Neural cell (in vitro differentiated cells): ENCODE measurements around the gene ITGA5. TPM values are rescaled to one million over a fixed set of nuclear protein-coding genes. Genes with fewer than 3 reads are reported as not detected.
A peak's percentile ranks its signal among the peaks of the same experiment; 100 is the strongest.

Experiments
- H2AFZ ChIP-seq: fragments of 200-600, 300-800 bp; sonication (generic), shearing (Covaris generic); 2 replicates; pipeline ENCODE4 v1.6.0; 2014; ENCODE audit warnings: low read depth, mild to moderate bottlenecking, antibody characterized with exemption, low read length, moderate library complexity
- H3F3A ChIP-seq: fragments of 200-600 bp; shearing (Covaris generic); 2 replicates; pipeline ENCODE4 v1.6.1; 2016; ENCODE audit warnings: mild to moderate bottlenecking, moderate library complexity, mixed read lengths, antibody characterized with exemption, low read length; ENCODE audit not compliant: insufficient read depth, poor library complexity, severe bottlenecking
- H3K27ac ChIP-seq: fragments of 200-600, 300-800 bp; sonication (generic), shearing (Covaris generic); 2 replicates; pipeline ENCODE4 v1.5.1; 2014; ENCODE audit warnings: mild to moderate bottlenecking, low read length, moderate library complexity
- H3K27me3 ChIP-seq: fragments of 300-800, 200-600 bp; sonication (generic), shearing (Covaris generic); 2 replicates; pipeline ENCODE4 v1.6.0; 2014; ENCODE audit warnings: mild to moderate bottlenecking, low read depth, low read length, moderate library complexity; ENCODE audit not compliant: insufficient read depth
- H3K36me3 ChIP-seq: fragments of 300-800, 200-600 bp; sonication (generic), shearing (Covaris generic); 2 replicates; pipeline ENCODE4 v1.5.1; 2014; ENCODE audit warnings: mild to moderate bottlenecking, antibody characterized with exemption, low read length, moderate library complexity; ENCODE audit not compliant: insufficient read depth
- H3K4me2 ChIP-seq: fragments of 300-800, 200-600 bp; sonication (generic), shearing (Covaris generic); 2 replicates; pipeline ENCODE4 v1.6.0; 2014; ENCODE audit warnings: mild to moderate bottlenecking, low read length
- H3K4me3 ChIP-seq: fragments of 300-800, 200-600 bp; sonication (generic), shearing (Covaris generic); 2 replicates; pipeline ENCODE4 v1.5.1; 2014; ENCODE audit warnings: mild to moderate bottlenecking, low read length, moderate library complexity
- H3K79me2 ChIP-seq: fragments of 200-600 bp; shearing (Covaris generic); replicated peaks from 2 replicates; pipeline ENCODE4 v1.6.0; 2014; ENCODE audit warnings: mild to moderate bottlenecking, low read length, moderate library complexity; ENCODE audit not compliant: insufficient read depth
- H3K9ac ChIP-seq: fragments of 300-800, 200-600 bp; sonication (generic), shearing (Covaris generic); 2 replicates; pipeline ENCODE4 v1.6.1; 2016; ENCODE audit warnings: mild to moderate bottlenecking, low read length, mixed read lengths
- H3K9me2 ChIP-seq: fragments of 200-600 bp; shearing (Covaris generic); 2 replicates; pipeline ENCODE4 v1.6.1; 2016; ENCODE audit warnings: mild to moderate bottlenecking, low read length, mixed read lengths; ENCODE audit not compliant: insufficient read depth
- H3K9me3 ChIP-seq: fragments of 200-600, 300-800 bp; sonication (generic), shearing (Covaris generic); 2 replicates; pipeline ENCODE4 v1.6.1; 2016; ENCODE audit warnings: mild to moderate bottlenecking, mixed run types, low read length, moderate library complexity, mixed read lengths
- H4K20me1 ChIP-seq: fragments of 200-600 bp; shearing (Covaris generic); 2 replicates; pipeline ENCODE4 v1.6.1; 2016; ENCODE audit warnings: mild to moderate bottlenecking, mixed run types; ENCODE audit not compliant: insufficient read depth
- EP300 ChIP-seq: fragments of 450-650 bp; conservative IDR thresholded peaks from 2 replicates; pipeline ENCODE4 v1.6.1; 2014; ENCODE audit warnings: antibody characterized with exemption, mild to moderate bottlenecking, moderate library complexity; ENCODE audit not compliant: poor library complexity, severe bottlenecking
- EZH2 ChIP-seq: fragments of 200-600, 300-800 bp; shearing (Covaris generic), sonication (generic); IDR thresholded peaks from 2 replicates; pipeline ENCODE4 v1.6.1; 2014; ENCODE audit warnings: antibody characterized with exemption, low read length, borderline replicate concordance, mild to moderate bottlenecking; ENCODE audit not compliant: insufficient read depth, poor library complexity, severe bottlenecking
- MXI1 ChIP-seq: fragments of 450-650 bp; conservative IDR thresholded peaks from 2 replicates; pipeline ENCODE4 v1.6.1; 2014; ENCODE audit warnings: antibody characterized with exemption, mild to moderate bottlenecking; ENCODE audit not compliant: poor library complexity, severe bottlenecking
- POLR2AphosphoS5 ChIP-seq: IDR thresholded peaks from 2 replicates; pipeline ENCODE4 v1.6.1; 2012
- RAD21 ChIP-seq: fragments of 450-650 bp; conservative IDR thresholded peaks from 2 replicates; pipeline ENCODE4 v1.6.1; 2014; ENCODE audit warnings: antibody characterized with exemption, mild to moderate bottlenecking, moderate library complexity
- SMC3 ChIP-seq: fragments of 450-650 bp; conservative IDR thresholded peaks from 2 replicates; pipeline ENCODE4 v1.6.1; 2014; ENCODE audit warnings: antibody characterized with exemption, mild to moderate bottlenecking, moderate library complexity; ENCODE audit not compliant: poor library complexity
- TAF1 ChIP-seq: IDR thresholded peaks from 2 replicates; pipeline ENCODE4 v1.6.1; 2012; ENCODE audit warnings: low read depth
- polyA plus RNA-seq: library from polyadenylated mRNA; depleted of rRNA; stranded (reverse); fragments of >200 nt; gene quantifications from 2 replicates; pipeline ENCODE4 v1.2.3, GENCODE V29; 2014
- TF ChIP-seq, protein P1 (sequence below): IDR thresholded peaks from 2 replicates; pipeline ENCODE4 v1.6.1; 2012; ENCODE audit warnings: borderline replicate concordance
- TF ChIP-seq, protein P2 (sequence below): fragments of 450-650 bp; IDR thresholded peaks from 2 replicates; pipeline ENCODE4 v1.5.1; 2014; ENCODE audit warnings: antibody characterized with exemption, mild to moderate bottlenecking, moderate library complexity; ENCODE audit not compliant: poor library complexity, severe bottlenecking

Gene ITGA5
- polyA plus RNA-seq, 1 donor from 2014 or later, result not detected

DNA sequence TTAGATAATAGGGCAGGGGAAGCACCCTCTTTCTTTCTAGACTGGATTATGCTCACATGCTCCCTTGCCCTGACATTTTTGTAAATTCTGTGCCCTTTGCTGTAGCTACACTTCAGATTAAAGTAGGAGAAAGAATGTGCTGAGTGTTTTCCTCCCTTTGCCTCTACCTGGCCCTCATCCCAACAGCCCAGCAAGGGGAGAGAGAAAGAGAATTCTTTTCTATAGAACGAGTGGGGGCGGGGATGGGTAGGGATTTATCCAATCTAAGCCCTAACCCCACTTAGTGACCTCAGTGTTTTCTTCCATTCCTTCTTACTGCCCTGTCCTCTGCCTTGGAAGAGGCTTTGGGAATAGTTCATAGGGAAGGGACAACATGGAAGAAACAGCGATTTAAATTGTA lies 68.3 kb downstream of the ITGA5 start:
- H4K20me1 ChIP-seq, result no peaks in the 10 kb centered on the region
- H3K9me2 ChIP-seq, result no peaks in the 10 kb centered on the region
- peak overlapping the region; percentile 88 for H3K9ac ChIP-seq
- no peak overlapping the region for H2AFZ ChIP-seq
- H3K9me3 ChIP-seq, result no peaks in the 10 kb centered on the region
- no peaks in the 10 kb centered on the region for H3K36me3 ChIP-seq
- H3K27ac ChIP-seq, result peak overlapping the region; percentile 99
- TF ChIP-seq, protein P1, sequence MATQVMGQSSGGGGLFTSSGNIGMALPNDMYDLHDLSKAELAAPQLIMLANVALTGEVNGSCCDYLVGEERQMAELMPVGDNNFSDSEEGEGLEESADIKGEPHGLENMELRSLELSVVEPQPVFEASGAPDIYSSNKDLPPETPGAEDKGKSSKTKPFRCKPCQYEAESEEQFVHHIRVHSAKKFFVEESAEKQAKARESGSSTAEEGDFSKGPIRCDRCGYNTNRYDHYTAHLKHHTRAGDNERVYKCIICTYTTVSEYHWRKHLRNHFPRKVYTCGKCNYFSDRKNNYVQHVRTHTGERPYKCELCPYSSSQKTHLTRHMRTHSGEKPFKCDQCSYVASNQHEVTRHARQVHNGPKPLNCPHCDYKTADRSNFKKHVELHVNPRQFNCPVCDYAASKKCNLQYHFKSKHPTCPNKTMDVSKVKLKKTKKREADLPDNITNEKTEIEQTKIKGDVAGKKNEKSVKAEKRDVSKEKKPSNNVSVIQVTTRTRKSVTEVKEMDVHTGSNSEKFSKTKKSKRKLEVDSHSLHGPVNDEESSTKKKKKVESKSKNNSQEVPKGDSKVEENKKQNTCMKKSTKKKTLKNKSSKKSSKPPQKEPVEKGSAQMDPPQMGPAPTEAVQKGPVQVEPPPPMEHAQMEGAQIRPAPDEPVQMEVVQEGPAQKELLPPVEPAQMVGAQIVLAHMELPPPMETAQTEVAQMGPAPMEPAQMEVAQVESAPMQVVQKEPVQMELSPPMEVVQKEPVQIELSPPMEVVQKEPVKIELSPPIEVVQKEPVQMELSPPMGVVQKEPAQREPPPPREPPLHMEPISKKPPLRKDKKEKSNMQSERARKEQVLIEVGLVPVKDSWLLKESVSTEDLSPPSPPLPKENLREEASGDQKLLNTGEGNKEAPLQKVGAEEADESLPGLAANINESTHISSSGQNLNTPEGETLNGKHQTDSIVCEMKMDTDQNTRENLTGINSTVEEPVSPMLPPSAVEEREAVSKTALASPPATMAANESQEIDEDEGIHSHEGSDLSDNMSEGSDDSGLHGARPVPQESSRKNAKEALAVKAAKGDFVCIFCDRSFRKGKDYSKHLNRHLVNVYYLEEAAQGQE, result no peak
- TF ChIP-seq POLR2AphosphoS5, result no peak
- TF ChIP-seq, protein P2, sequence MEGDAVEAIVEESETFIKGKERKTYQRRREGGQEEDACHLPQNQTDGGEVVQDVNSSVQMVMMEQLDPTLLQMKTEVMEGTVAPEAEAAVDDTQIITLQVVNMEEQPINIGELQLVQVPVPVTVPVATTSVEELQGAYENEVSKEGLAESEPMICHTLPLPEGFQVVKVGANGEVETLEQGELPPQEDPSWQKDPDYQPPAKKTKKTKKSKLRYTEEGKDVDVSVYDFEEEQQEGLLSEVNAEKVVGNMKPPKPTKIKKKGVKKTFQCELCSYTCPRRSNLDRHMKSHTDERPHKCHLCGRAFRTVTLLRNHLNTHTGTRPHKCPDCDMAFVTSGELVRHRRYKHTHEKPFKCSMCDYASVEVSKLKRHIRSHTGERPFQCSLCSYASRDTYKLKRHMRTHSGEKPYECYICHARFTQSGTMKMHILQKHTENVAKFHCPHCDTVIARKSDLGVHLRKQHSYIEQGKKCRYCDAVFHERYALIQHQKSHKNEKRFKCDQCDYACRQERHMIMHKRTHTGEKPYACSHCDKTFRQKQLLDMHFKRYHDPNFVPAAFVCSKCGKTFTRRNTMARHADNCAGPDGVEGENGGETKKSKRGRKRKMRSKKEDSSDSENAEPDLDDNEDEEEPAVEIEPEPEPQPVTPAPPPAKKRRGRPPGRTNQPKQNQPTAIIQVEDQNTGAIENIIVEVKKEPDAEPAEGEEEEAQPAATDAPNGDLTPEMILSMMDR, result no peak
- H3K27me3 ChIP-seq, result no peaks in the 10 kb centered on the region
- peaks cover 3% of the 10 kb centered on the region for H3F3A ChIP-seq
- no peak overlapping the region for H3K4me2 ChIP-seq
- H3K79me2 ChIP-seq, result no peaks in the 10 kb centered on the region
- peak overlapping the region; percentile 23 for H3K4me3 ChIP-seq

- H3K9me2 ChIP-seq, result no peaks in the 10 kb centered on the region
- H2AFZ ChIP-seq, result no peak overlapping the region
- no peaks in the 10 kb centered on the region for H4K20me1 ChIP-seq
- no peaks in the 10 kb centered on the region for H3K9me3 ChIP-seq
- H3K9ac ChIP-seq, result peak overlapping the region; percentile 25
- H3K4me2 ChIP-seq, result no peak overlapping the region
- no peaks in the 10 kb centered on the region for H3K27me3 ChIP-seq
- H3K4me3 ChIP-seq, result no peak overlapping the region
- no peaks in the 10 kb centered on the region for H3K79me2 ChIP-seq
- H3F3A ChIP-seq, result peaks cover 3% of the 10 kb centered on the region
- H3K36me3 ChIP-seq, result no peaks in the 10 kb centered on the region
- H3K27ac ChIP-seq, result peak overlapping the region; percentile 99
- TF ChIP-seq SMC3 (no peak), EP300 (no peak), POLR2AphosphoS5 (no peak), RAD21 (no peak), EZH2 (no peak), MXI1 (no peak), TAF1 (no peak)
- TF ChIP-seq, protein P1, result no peak
- TF ChIP-seq, protein P2, result no peak
These were observed 69.4 kb downstream of the ITGA5 start for GRCh38 chr12:54349679-54350078.
